Nephron (organoid): Measurements from ENCODE around the gene MAD2L1BP.
A peak's percentile ranks its signal among the peaks of the same experiment; 100 is the strongest.

Experiments used
- H3K27ac Mint-ChIP-seq, 3 experiments: 2 replicates each; pipeline ENCODE4 v1.8.0; 2020; ENCODE audit warnings: mixed read lengths in 3 of 3, mild to moderate bottlenecking in 2 of 3, moderate library complexity in 1 of 3
- H3K27me3 Mint-ChIP-seq: 2 replicates; pipeline ENCODE4 v1.8.0; 2021; ENCODE audit warnings: low read depth, mild to moderate bottlenecking, moderate library complexity, mixed read lengths
- H3K36me3 Mint-ChIP-seq: 2 replicates; pipeline ENCODE4 v1.8.0; 2020; ENCODE audit warnings: low read depth, mixed read lengths
- H3K4me1 Mint-ChIP-seq: 2 replicates; pipeline ENCODE4 v1.8.0; 2020; ENCODE audit warnings: mixed read lengths
- H3K4me3 Mint-ChIP-seq, 3 experiments: 2 replicates each; pipeline ENCODE4 v1.8.0; 2020; ENCODE audit warnings: mild to moderate bottlenecking in 3 of 3, mixed read lengths in 3 of 3, moderate library complexity in 2 of 3
- H3K9me3 Mint-ChIP-seq: 2 replicates; pipeline ENCODE4 v1.8.0; 2020; ENCODE audit warnings: mixed read lengths
- TF ChIP-seq, protein P1 (sequence below), 3 experiments: fragments of 200-600 bp; sonication (generic); IDR thresholded peaks; one replicate each; pipeline ENCODE4 v1.5.0; 2021; ENCODE audit warnings: antibody characterized with exemption in 3 of 3; ENCODE audit not compliant: unreplicated experiment in 3 of 3

Gene MAD2L1BP

DNA sequence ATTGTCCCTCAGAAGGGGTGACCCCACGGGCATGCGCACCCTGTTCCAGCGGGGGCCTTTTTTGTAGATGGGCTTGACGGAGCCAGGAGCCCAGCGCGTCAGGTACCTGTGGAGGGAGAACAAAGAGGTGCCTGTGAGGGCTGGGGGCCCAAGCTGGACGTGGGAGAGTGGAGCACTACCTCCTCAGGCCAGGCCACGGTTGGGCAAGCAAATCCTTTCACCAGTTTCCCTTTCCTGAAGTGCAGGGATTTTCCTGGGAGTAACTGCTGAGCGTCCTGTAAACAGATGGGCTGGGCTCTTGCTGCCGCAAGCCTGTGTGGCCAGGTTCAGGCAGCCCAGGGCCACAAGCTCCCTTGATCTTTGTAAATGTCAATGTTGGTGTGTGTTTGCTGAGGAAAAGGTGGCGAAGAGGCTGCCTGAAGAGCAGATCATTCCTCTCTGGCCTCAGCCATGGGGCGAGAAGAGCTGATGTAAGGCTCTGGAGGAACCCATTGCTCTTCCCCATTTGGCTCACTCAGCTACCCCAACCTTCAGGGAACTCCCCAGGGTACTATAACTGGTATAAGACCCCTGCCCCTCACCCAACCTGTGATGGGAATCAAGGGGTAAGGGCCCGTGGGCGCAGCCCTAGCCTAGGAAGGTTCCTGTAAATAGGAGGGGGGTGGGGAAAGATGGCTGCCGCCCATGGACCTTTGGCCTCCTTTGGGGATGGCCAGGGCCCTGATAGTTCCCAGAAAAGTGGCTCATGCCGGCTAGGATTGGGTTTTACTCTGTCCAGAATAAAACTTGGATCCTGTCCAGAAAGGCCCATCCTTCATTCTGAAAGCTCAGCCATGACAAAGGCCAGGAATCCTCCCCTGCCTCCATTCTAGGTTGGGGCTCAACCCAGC is 36.4 kb downstream of the MAD2L1BP start:
- TF ChIP-seq, protein P1, sequence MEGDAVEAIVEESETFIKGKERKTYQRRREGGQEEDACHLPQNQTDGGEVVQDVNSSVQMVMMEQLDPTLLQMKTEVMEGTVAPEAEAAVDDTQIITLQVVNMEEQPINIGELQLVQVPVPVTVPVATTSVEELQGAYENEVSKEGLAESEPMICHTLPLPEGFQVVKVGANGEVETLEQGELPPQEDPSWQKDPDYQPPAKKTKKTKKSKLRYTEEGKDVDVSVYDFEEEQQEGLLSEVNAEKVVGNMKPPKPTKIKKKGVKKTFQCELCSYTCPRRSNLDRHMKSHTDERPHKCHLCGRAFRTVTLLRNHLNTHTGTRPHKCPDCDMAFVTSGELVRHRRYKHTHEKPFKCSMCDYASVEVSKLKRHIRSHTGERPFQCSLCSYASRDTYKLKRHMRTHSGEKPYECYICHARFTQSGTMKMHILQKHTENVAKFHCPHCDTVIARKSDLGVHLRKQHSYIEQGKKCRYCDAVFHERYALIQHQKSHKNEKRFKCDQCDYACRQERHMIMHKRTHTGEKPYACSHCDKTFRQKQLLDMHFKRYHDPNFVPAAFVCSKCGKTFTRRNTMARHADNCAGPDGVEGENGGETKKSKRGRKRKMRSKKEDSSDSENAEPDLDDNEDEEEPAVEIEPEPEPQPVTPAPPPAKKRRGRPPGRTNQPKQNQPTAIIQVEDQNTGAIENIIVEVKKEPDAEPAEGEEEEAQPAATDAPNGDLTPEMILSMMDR (IDR thresholded peaks at IDR 0.05; ENCODE audit: unreplicated experiment in 3 of 3) = no peak
- Mint-ChIP-seq H3K4me1 (peaks cover 74% of the 10 kb centered on the region), H3K27me3 (no peaks in the 10 kb centered on the region), H3K4me3 (no peak overlapping the region), H3K36me3 (peaks cover 45% of the 10 kb centered on the region), H3K9me3 (no peaks in the 10 kb centered on the region), H3K27ac (peak overlapping the region; percentile 97 to 99 (median 98))

DNA sequence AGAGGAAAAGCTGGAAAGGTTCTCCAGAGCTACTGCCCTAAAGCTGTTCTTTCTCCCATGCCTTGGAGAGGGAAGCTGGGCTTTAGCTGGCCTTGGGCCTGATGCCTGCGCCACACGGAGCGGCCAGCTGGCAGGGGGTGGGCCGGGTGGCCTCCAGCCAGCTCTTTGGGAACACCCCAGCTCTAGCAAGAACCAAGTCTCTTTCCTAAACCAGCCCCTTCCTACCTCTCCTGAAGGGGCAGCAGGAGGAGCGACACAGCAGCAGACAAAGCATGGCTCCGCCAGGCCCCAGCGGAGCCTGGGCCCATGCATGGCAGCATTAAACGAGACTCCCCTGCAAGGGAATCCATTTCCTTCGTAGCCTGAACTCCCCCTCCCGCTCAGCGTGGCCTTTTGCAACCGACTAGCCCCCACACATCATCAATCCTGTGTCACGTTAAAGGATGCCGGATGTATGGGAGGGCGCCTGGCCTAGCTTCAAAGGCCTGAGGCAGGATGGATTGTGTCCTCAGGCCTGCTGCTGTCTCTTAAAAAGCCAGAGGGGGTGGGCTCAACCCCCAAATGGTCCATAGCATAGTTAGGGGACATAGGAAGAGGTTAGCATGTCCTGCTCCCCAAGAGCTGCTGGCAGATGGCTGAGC is 37.9 kb downstream of the MAD2L1BP start:
- TF ChIP-seq, protein P1 (IDR thresholded peaks at IDR 0.05; ENCODE audit: unreplicated experiment in 3 of 3) = no peak
- Mint-ChIP-seq H3K27ac (peak overlapping the region; percentile 97 to 99 (median 98)), H3K36me3 (peaks cover 56% of the 10 kb centered on the region)

DNA sequence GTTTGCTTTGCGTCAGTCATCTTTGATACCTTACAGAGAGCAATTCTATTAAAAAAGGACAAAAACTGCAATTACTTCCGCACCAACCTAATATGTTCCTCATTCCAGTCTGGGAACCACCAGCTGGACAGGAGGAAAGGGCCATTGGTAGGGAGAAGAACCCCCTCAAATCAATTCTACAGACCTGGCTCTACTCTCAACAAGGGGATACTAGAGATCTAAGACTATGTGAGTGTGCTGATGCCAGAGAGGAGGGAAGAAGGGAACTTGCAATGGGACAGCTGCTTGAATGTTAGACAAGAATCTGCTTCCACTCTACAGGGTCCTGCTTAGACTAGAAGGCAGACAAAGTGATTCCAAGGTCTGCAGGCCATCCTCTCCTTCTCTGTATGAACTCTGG is 38.7 kb downstream of the MAD2L1BP start:
- Mint-ChIP-seq H3K27ac (peak overlapping the region; percentile 79 to 99 (median 98)), H3K4me3 (no peak overlapping the region), H3K9me3 (no peaks in the 10 kb centered on the region), H3K4me1 (peaks cover 51% of the 10 kb centered on the region), H3K36me3 (peaks cover 58% of the 10 kb centered on the region), H3K27me3 (no peaks in the 10 kb centered on the region)
- TF ChIP-seq, protein P1 (IDR thresholded peaks at IDR 0.05; ENCODE audit: unreplicated experiment in 3 of 3) = no peak

More for the DNA sequence above, 37.9 kb downstream of the MAD2L1BP start:
- Mint-ChIP-seq H3K27me3 (no peaks in the 10 kb centered on the region), H3K4me3 (peak overlapping the region; percentile 31 to 45 (median 45)), H3K4me1 (peaks cover 58% of the 10 kb centered on the region), H3K9me3 (no peaks in the 10 kb centered on the region)

DNA sequence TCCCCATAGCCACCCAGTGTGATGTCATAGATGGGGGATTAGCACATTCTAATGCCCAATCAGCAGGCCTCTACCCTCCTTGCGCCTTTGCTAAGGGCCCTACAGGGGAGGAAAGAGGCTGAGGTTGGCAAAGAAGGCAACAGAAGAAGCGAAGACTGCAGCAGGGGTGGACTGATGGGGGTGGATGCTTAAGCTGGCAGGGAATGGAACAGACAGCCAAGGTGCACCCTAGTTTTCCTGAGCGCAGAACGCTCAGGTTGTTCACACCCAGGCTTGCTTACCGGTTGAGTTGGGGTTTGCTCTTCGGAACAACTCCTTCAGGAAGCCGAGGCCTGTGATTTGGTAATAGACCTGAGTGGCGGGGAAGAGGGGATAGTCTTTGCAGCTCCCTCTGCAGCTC is 39.3 kb downstream of the MAD2L1BP start:
- Mint-ChIP-seq H3K9me3 (no peaks in the 10 kb centered on the region), H3K36me3 (peaks cover 62% of the 10 kb centered on the region), H3K4me3 (no peak overlapping the region), H3K27ac (peak overlapping the region; percentile 79 to 99 (median 98)), H3K27me3 (no peaks in the 10 kb centered on the region), H3K4me1 (peaks cover 48% of the 10 kb centered on the region)
- TF ChIP-seq, protein P1 (IDR thresholded peaks at IDR 0.05; ENCODE audit: unreplicated experiment in 3 of 3) = no peak

DNA sequence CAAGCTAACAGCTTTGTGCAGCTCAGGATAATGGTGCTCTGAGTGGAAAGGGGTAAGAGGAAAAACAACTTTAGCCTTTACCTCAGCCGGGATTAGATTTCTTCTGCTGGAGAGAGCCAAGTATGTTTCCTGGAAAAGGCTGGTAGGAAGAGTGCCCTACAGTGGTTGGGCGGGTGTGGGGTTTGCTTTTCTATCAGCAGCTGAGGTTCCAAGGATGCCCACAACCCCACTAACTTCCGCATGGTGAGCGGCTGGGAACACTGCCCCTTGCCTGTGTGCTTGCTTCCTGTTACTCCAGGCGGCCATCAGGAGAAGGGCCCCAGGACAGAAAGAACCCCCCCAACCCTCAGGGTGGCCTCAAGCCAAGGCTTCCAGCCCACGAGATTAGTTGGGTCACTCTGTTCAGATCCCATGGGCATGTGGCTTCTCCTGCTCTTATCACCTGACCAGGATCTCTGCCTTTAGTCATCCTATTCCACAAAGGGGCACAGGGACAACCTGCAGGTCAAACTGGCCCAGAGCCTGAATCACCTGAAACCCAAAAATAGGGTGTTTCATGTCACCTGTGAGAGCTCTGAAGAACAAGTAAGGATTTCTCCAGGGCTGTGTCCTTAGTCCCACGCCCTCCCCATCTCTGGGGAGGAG is 41.4 kb downstream of the MAD2L1BP start:
- TF ChIP-seq, protein P1 (IDR thresholded peaks at IDR 0.05; ENCODE audit: unreplicated experiment in 3 of 3) = no peak
- Mint-ChIP-seq H3K4me3 (no peak overlapping the region), H3K4me1 (peaks cover 50% of the 10 kb centered on the region), H3K27me3 (no peaks in the 10 kb centered on the region), H3K27ac (no peak overlapping the region), H3K9me3 (no peaks in the 10 kb centered on the region), H3K36me3 (peaks cover 55% of the 10 kb centered on the region)
